Epithelial cell of proximal tubule (primary cell): ENCODE data around the gene FUT2. TPM values are rescaled to one million over a fixed set of nuclear protein-coding genes. Genes with fewer than 3 reads are reported as not detected.
"Not testable (repeated sequence)": the region's sequence is repeated elsewhere in the genome, so short reads cannot be mapped to it uniquely, and the experiment has no call there.

Experiments used
- DNase-seq: peaks from one replicate; pipeline ENCODE4 v3.0.0-alpha.2; 2011; ENCODE audit warnings: low read depth
- H3K4me3 ChIP-seq: 2 replicates; pipeline ENCODE4 v1.5.1; 2011; ENCODE audit warnings: low read depth, mild to moderate bottlenecking, low read length
- total RNA-seq: library from RNA; depleted of rRNA; stranded (reverse); fragments of >200 nt; gene quantifications from 2 replicates; pipeline ENCODE4 v1.2.3, GENCODE V29; 2015
- TF ChIP-seq, protein P1 (sequence below): conservative IDR thresholded peaks from 2 replicates; pipeline ENCODE4 v1.5.1; 2012; ENCODE audit warnings: low read depth, mild to moderate bottlenecking, low read length

Gene FUT2
- total RNA-seq, 1 donor from 2014 or later: 0.52 TPM

DNA sequence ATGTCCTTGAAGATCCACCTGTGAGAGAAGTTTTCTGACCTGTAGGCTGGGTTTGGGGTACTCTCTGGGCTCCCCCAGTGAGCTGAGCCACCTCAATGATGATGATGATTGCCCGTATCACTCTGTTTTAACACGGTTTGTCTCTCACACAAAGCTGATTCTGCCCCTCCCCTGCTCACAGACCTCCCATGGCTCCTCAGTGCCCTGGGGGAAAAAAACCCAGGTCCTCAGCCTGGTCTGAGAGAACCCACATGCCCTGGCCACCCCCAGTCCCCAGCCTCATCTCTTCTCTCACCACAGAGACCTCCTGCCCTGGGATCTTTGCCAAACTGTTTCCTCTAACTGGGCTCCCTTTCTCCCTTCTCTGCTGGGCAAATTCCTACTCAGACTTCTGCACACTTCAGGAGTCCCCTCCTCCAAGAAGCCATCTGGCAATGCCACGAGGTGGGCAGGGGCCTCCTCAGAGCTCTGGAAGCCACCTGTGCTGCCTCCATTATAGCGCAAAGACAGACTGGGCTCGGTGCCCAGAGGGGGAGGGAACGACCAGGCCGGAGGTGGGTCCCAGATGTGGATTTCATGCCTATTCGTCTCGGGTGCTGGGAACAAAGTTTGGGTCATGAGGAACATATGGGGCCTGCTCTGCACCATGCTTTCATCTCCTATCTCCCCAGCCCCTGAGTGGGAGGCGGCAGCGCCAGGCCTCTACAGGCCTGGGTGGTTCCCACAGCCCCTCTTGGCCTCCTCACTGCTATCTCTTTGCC lies 41.3 kb upstream of the FUT2 start:
- no peak for DNase-seq

DNA sequence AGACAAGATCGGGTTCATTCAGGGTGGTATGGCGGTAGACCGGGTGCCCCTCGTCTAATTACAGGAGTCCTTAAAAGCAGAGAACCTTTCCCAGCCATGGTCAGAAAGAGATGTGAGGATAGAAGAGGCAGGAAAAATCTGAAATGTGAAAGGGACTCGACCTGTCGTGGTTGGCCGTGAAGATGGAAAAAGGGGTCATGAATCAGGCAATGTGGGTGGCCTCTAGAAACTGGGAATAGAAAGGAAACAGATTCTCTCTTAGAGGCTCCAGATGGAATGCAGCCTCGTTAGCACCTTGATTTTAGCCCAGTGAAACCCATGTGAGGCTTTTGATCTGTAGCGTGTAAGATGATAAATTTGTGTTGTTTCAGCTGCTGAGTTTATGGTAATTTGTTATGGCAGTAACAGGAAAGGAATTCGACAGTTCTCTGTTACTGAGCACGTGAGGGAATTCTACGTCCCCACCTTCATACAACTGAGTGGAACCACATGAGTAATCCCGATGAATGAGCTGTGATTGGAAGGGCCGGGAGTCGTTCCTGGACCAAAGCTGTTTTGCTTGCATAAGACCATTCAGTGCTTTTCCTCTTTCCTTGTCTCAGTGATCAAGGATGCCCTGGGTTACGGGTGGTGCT lies 38.8 kb upstream of the FUT2 start:
- TF ChIP-seq, protein P1, sequence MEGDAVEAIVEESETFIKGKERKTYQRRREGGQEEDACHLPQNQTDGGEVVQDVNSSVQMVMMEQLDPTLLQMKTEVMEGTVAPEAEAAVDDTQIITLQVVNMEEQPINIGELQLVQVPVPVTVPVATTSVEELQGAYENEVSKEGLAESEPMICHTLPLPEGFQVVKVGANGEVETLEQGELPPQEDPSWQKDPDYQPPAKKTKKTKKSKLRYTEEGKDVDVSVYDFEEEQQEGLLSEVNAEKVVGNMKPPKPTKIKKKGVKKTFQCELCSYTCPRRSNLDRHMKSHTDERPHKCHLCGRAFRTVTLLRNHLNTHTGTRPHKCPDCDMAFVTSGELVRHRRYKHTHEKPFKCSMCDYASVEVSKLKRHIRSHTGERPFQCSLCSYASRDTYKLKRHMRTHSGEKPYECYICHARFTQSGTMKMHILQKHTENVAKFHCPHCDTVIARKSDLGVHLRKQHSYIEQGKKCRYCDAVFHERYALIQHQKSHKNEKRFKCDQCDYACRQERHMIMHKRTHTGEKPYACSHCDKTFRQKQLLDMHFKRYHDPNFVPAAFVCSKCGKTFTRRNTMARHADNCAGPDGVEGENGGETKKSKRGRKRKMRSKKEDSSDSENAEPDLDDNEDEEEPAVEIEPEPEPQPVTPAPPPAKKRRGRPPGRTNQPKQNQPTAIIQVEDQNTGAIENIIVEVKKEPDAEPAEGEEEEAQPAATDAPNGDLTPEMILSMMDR: no peak
- no peak overlapping the region for H3K4me3 ChIP-seq
- peak; percentile 81 for DNase-seq

More for the DNA sequence above, 41.3 kb upstream of the FUT2 start:
- TF ChIP-seq, protein P1: no peak
- H3K4me3 ChIP-seq: no peak overlapping the region

DNA sequence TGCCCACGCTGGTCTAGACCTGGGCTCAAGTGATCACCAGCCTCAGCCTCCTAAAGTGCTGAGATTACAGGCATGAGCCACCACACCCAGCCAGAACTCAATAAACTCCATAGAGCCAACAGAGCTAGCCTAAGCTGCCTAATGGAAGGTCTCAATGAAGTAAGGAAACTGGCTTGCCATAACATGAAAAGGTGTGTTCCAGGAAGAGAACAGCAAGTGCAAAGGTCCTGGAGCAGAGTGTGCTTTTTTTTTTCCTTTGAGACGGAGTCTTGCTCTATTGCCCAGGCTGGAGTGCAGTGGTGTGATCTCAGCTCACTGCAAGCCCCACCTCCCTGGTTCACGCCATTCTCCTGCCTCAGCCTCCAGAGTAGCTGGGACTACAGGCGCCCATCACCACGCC lies 37.9 kb upstream of the FUT2 start:
- DNase-seq: not testable (repeated sequence)

DNA sequence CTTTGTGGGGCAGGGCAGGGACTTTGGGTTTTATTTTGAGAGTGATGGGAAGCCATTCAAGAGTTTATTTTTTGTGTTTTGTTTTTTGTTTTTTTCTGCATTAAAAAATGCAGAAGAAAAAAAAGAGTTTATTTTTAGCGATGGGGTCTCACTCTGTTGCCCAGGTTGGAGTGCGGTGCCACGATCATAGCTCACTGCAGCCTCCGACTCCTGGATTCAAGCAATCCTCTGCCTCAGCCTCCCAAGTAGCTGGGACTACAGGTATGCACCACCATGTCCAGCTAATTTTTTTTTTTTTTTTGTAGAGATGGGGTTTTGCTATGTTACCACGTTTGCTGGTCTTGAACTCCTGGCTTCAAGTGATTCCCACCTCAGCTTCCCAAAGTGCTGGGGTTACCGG lies 37.3 kb upstream of the FUT2 start:
- no peak for DNase-seq
- TF ChIP-seq, protein P1: no peak
- no peak overlapping the region for H3K4me3 ChIP-seq

More for the DNA sequence above, 37.9 kb upstream of the FUT2 start:
- not testable (repeated sequence) for H3K4me3 ChIP-seq

DNA sequence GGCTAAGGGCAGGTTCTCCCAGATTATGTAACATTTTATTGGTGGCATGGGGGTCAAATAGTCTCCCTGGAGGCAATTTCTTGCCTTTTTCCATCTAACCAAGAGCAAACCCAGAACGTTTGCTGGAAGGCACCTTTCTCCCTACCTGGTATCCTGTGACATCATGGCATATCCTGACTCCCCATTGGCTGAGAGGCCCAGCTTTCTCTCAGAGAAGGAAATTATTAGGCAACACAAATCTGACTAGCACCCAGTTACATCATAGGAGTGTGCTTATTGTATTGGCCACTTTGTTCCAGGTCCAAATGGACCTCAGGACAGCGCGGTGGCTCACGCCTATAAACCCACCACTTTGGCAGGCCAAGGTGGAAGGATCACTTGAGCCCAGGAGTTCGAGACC lies 36.0 kb upstream of the FUT2 start:
- no peak overlapping the region for H3K4me3 ChIP-seq
- DNase-seq: no peak
- TF ChIP-seq, protein P1: no peak

DNA sequence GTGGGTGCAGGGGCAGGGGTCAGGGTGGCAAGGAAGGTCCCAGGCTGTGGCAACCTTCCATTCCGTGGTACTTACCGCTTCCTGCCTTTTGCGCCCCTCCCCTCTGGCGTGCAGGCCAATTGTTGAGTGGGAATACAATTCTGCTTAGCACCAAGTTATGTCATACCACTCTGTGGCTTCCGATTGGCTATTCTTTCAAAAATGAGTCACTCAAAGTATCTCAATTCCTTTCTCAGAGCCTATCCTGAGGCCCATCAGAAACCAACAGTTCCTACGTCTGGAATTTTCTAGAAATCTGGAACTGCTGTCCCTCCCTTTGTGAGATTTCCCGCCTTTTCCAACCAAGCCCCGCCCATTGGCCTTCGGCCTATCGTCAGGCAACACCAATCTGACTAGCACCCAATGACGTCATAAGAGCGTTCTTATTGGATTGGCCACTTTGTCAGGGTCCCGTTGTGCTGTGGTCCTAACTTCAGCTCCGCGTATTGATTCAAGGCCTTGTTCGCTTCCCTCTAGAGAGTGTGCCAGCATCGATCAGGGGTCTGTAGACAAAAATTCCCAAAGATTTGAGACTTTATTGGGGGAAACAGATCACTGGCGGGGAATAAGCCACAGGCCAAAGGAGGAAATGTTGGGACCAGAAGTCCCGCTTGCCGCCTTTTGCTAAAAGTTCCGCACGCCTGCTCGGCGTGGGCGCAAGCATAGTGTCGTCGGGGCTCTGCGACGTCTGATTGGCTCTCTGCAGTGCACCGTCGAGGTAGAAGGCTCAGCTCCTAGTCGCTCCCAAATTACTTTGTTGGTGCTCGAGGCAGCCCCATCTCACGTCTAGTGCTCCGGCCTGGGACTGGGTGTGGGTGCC lies 34.7 kb upstream of the FUT2 start:
- no peak overlapping the region for H3K4me3 ChIP-seq
- TF ChIP-seq, protein P1: no peak
- no peak for DNase-seq

DNA sequence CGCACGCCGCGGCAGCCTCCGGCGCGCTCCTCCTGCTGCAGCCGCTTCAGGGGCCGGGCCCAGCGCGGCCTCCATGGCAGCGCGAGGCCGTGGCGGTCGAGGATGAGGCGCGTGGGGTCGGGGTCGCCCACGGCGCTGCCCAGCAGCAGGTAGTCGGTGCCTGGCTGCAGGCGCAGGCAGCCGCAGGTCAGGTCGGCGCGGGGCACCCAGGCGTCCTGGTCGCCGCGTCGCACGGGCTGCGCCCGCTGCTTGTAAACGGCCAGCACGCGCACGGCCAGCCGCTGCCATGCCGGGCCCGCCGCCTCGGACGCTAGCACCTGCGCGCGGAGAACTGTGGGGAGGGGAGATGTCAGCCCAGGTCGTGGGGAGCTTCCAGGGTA lies 34.1 kb upstream of the FUT2 start:
- TF ChIP-seq, protein P1: no peak
- H3K4me3 ChIP-seq: no peak overlapping the region
- no peak for DNase-seq
